Activated CD4-positive, alpha-beta T cell treated with anti-CD3 and anti-CD28 coated beads, Interleukin-2, amount 50 U/mL, for 24 hours (primary cell): ENCODE results near the gene MTA3.
"Not testable (repeated sequence)": the region's sequence is repeated elsewhere in the genome, so short reads cannot be mapped to it uniquely, and the experiment has no call there.

Source experiments
- DNase-seq, 2 donors: peaks; one replicate each; pipeline ENCODE4 v3.0.0-alpha.2; 2020; ENCODE audit warnings: low read depth in 1 of 2, low spot score in 1 of 2

The MTA3 gene

DNA sequence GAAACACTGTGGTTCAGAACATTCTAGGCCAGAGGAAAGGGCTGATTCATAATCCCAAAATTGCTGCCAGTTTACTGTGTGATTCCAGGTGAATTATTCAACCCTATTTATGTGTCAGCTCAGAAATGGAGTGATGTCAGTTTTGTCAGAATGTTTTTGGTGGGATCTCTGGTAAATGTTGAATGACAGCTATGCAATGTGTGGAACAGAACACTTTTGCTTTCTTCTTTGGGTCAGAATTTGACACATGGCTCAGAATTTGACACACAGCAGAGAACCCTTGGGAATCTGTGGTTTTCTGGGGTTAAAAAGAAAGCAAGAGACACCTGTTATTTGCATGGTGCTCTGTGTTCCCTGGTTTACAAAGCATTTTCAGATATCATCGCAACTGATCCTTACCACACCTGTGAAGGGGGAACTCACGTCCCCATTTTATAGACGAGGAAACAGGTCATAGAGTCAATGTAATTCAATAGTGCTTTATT lies 1.6 kb upstream of the MTA3 start:
- DNase-seq: no peak

DNA sequence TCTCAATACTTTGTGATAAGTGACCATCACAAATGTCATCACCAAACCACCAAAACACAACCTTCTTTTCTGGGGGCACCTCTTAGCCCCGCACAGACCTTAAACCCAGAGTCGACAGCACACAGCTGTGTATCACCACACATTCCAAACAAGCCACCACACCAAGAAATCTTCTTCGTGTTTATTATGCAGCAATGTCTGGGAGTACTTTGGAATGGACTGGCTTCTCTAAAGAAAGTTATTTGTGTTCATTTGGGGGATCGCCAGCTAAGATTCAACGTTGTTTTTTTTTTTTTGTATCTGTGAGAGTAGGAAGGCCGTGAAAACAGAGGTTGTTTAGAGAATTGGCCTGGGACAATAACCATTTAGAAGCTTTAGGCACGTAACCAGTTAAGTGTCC lies 1.1 kb upstream of the MTA3 start:
- no peak for DNase-seq

DNA sequence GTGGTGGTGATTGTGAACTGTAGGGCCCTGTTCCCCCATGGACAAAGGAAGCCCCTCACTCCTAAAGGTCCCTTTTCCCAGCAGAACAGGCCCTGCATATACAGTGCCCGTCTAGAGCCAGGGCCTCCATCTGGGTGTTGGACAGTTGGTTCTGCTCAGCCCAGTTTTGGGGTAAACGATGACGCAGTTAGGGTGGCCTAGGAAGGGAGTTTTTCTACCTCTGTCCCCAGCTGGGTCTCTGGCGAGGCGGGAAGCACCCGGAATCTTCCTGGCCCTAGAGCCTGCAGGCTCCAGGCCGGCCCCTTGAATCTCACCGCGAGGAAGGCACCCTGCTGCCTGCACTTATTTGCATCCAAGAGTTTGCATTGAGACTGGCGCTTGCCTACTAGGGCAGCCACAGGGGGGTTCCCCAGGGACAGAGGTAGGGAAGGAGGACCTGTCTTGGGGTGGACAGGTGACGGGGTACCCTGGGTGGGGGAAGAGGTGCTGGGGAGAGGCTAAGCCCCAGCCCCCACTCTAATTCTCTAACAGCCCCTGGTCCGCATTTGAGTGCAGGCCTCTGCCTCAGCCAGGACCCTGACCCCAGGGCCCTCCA lies 529 bp upstream of the MTA3 start:
- DNase-seq: no peak

DNA sequence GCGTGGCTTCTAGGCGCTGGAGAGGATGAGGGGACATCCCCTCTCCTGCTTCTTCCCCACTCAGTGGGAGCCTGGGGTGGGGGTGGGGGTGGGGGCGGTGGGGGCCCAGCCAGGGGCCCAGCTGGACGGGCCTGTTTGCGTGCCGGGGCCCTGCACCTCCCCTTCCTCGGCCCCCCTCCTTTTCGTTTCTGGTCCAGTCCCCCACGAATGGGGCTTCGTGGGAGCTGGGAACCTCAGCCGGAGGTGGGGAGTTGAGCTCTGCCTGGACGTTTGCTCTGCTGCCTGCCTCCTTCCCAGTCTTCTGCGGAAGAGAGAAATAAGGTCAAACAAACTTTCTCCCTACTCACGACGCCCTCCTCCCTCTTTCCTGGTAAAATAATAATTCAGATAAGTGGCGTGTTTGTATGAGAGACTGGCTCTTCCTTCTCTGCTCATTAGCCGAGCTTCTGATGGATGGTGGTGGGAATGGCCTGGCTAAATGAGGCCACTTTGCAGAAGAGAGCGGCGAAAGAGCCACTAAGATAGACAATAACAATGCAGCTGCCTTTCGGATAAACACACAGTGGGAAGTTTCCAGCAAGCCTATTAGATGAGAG lies 782 bp downstream of the MTA3 start:
- DNase-seq: no peak

DNA sequence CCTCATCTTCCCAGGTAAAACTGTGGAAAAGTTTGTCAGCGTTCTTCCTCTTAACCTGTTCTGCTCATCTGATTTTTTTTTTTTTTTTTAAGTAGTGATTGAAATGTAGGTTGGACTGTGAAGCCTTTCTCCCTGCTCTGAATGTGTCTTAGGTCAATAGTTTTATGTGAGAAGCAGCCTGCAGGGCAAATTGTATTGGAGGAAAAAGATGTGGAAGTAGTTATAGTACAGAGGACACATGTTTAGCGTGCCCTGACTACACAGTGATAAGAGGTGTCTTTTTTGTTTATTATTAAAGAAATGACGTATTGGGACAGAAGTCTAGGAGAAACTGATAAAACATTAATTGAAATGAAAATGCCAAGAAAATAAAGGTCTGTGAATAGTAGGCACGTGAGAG lies 1.5 kb downstream of the MTA3 start:
- DNase-seq: no peak

DNA sequence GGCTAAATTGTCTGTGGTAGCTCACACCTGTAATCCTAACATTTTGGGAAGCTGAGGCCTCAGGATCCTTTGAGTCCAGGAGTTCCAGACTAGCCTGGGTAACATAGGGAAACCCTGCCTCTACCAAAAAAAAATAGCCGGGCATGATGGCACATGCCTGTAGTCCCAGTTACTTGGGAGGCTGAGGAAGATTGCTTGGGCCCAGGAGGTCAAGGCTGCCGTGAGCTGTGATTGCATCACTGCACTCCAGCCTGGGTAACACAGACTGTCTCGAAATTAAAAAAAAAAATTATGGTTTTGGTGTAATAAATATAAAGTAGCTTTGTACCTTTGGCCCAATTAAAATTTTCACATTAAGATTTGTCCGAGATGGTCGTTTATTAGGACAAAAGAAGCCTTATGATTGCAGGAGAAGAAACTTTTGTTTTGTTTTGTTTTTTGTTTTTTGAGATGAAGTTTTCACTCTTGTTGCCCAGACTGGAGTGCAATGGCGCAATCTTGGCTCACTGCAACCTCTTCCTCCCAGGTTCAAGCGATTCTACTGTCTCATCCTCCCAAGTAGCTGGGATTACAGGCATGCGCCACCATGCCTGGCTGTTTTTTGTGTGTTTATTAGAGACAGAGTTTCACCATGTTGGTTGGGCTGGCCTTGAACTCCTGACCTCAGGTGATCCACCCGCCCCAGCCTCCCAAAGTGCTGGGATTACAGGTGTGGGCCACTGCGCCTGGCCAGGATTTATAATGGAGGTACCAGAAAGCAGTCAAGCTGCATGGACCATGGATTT lies 4.1 kb downstream of the MTA3 start:
- no peak for DNase-seq

DNA sequence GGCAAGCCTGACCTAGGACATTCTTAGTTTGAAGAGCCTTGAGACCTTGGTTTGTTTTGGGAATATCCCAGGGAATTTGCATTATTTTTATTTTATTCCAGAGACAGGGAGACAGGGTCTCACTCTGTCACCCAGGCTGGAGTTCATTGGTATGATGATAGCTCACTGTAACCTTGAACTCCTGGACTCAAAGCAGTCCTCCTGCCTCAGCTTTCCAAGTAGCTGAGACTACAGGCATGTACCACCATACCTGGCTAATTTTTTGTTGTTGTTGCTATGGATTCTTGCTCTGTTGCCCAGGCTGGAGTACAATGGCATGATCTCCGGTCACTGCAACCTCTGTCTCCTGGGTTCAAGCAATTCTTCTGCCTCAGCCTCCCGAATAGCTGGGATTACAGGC lies 4.8 kb downstream of the MTA3 start:
- no peak for DNase-seq

DNA sequence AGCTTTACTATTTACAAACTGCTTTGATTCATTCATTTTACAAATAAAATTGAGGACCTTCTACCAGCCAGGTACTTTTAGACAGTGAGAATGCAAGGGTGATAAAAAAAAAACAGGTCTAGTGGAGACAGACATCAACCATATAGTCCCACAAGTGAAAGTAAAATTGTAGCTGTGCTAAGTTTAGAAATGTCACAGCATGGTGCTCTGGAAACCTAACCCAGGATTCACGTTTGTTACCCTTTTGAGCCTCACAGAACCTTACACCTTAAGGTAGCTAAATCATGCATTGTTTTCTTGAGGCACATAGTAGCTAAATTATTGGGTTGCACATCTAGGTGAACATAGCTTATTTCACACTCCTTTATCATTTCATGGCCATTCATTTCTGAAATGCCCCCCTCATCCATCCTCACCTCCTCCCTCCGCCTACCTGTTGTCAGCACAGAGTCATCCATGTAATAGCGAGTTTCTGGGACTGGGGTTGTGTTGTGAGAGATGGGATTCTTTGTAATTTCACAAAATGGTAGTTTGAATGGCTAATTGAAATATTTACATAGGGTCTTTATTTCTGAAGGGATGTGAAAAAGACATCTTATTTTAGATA lies 7.1 kb downstream of the MTA3 start:
- DNase-seq: no peak

DNA sequence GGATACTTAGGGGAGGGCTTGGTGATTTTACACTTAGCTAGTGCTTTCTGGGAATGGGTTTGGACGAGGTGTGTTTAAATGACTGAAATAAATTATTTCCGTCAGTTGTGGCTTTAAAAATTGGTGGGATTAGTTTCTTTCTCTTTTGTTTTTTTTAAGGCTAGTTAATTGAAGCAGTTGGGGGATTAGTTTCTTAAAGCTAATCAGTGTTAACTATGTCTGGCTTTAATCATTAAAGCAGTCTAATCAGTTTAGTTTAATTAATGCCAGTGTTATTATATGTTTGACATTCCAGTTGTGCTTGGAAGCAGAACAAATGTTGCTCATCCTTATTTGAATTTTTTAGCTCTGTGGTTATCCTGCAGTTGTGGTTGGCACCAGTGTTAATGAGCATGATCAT lies 10.2 kb downstream of the MTA3 start:
- no peak for DNase-seq

DNA sequence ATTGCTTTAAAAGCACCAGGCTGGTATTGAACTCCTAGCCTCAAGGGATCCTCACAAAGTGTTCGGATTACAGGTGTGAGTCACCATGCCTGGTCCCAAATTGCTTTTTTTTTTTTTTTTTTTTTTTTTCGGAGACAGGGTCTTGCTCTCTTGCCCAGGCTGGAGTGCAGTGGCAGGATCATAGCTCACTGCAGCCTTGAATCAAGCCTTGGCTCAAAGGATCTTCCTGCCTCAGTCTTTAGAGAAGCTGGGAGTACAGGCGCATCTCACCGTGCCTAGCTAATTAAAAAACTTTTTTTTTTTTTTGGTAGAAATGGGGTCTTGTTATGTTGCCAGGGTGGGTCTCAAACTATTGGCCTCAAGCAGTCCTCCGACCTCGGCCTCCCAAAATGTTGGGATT lies 12.8 kb downstream of the MTA3 start:
- DNase-seq: no peak

DNA sequence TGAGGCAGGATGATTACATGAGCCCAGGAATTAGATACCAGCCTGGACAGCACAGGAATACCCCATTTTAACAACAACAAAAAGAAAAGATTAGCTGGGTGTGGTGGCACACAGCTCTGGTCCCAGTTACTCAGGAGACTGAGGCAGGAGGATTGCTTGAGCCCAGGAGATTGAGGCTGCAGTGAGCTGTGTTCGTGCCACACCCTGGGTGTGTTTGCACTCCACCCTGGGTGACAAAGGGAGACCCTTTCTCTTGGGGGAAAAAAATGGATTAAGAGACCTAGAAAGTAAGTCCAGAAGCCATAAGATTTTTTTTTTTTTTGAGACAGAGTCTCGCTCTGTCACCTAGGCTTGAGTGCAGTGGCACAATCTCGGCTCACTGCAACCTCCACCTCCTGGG lies 16.2 kb downstream of the MTA3 start:
- not testable (repeated sequence) for DNase-seq

DNA sequence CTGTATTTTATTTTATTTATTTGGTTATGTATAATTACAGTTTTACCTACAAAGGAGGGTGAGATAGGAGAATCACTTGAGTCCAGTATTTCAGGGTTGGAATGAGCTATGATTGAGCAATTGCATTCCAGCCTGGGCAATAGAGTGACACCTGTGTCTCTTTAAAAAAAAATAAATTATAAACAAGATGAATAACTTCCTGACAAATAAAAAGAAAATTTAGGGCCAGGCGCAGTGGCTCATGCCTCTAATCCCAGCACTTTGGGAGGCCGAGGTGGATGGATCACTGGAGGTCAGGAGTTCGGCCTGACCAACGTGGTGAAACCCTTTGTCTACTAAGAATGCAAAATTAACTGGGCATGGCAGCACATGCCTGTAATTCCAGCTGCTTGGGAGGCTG lies 17.3 kb downstream of the MTA3 start:
- no peak for DNase-seq

DNA sequence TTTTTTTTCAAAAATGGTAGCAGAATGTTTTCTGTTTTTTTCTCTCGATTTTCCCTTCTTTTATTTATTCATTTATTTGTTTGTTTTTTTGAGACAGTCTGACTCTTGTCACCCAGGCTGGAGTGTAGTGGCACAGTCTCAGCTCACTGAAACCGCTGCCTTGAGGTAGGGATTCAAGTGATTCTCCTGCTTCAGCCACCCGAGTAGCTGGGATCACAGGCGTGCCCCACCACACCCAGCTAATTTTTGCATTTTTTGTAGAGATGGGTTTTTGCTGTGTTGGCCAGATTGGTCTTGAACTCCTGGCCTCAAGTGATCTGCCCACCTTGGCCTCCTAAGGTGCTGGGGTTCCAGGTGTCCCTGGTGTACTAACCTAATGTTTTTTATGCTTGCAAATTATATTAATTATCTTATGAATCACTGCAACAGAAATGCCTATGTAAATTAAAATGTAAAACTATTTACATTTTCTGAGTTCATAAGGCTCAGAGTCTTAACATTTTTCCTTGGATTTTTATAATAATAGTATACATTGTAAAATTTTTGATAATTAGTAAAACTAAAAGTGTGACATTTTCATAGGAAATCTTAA lies 19.2 kb downstream of the MTA3 start:
- DNase-seq: no peak

DNA sequence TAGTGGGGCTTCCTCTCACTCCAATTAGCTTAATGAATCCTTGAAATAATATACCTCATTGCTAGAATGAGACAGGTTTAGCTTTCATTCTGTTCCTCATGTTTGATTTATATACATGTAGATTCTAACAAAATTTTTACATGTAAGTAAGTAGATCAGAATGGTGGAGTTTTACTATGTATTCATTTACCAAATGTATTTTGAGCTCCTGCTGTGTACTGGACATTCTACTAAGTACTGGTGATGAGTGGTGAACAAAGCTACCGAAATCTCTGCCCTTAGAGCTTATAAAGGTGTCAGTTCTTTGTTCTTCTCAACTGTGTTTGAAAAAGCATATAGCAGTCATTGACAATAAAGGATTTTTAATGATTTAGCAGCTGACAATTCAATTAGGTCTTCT lies 19.7 kb downstream of the MTA3 start:
- no peak for DNase-seq

DNA sequence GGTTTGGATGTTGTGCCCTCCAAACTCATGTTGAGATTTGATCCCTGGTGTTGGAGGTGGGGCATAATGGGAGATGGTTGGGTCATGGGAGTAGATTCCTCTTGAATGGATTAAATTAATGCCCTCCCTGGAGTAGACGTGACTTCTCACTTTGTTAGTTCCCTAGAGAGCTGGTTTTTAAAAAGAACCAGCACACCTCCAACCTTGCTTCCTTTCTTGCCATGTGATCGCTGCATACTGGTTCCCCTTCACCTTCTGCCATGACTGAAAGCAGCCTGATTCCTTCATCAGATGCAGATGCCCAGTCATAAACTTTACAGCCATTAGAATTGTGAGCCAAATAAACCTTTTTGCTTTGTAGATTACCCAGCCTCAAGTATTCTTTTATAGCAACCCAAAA lies 21.7 kb downstream of the MTA3 start:
- no peak for DNase-seq

DNA sequence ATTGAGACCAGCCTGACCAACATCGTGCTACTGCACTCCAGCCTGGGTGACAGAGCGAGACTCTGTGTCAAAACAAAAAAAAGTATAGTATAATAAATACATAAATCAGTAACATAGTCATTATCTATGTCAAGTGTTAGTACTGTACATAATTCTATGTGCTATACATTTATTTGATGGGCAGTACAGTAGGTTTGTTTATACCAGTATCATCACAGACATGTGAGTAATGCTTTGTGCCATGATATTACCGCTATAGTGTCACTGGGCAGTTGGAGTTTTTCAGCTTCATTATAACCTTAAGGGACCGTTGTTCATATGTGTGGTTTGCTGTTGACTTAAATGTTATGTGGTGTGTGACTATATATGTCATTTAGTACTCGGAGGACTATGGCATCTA lies 24.9 kb downstream of the MTA3 start:
- DNase-seq: no peak

DNA sequence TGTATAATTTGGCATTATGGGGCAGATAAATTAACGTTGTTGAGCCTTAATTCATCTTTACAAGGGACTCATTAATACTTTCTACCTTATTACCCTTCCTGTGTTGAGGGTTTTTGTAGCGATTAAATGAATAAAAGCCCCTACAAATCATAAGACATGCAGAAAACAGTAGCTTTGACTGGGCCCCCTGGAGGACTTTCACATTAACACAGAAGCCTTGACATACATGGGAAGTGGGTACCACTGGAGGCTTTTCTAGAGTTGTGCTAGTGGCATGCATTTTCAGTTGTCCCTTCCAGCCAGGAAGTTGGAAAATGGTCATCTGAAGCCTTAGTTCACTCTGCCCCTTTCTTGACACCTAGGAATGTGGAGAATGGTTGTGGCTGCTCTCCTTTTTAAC lies 30.2 kb downstream of the MTA3 start:
- no peak for DNase-seq

DNA sequence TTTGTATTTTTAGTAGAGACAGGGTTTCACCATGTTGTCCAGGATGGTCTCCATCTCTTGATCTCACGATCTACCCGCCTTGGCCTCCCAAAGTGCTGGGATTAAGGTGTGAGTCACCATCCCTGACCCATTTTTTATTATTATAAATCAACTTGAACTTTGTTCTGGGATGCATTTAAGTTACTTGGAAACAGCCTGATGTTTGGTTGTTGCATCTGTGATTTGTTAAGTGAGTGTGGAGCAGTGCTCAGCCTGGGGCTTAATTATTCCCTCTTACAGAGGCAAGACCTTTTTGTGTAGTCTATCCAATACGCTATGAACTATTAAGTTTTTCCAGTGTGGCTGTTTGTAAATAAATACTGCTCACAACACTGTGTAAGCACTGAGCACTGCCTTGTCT lies 32.6 kb downstream of the MTA3 start:
- no peak for DNase-seq

DNA sequence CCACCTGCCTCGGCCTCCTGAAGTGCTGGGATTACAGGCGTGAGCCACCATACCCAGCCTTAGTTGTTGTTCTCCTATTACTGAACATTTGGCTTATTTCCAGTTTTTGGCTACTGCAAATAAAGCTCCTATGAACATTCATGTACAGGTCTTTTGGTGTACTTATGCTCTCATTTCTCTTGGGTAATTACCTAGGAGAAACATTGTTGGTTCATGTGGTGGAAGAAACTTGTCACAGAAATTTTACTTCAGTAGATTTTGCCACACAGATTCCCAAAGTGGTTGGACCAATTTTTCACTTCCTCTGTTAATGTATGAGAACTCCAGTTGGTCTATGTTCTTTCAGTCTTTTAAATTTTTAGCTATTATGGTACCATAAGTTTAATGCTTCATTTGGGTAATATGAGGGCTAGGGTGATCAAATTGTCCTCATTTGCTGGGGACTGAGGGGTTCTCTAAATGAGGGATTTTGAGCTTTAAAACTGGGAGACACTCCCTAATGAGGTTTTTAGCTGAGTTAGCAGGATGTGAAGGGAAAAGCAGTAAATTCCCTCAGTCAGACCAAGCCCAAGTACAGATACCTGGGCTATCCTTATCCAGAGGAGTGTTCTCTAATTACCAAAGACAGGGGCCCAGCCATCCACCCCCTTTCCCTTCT lies 33.9 kb downstream of the MTA3 start:
- DNase-seq: no peak

DNA sequence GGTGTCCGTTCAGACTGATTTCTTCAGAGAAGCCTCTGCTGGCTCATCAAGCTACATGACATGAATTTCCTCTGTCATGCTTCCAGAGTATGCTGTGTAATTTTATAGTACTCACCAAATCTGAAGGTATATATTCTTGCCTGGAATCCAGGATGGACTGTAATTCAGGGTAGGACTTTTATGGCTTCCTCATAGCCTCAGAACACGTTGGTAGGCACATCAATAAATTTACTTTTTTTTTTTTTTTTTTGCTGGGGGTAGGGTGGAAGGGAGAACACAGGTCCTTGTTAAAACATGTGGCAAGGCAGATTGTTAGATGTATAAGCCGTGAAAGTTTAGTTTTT lies 34.4 kb downstream of the MTA3 start:
- no peak for DNase-seq

DNA sequence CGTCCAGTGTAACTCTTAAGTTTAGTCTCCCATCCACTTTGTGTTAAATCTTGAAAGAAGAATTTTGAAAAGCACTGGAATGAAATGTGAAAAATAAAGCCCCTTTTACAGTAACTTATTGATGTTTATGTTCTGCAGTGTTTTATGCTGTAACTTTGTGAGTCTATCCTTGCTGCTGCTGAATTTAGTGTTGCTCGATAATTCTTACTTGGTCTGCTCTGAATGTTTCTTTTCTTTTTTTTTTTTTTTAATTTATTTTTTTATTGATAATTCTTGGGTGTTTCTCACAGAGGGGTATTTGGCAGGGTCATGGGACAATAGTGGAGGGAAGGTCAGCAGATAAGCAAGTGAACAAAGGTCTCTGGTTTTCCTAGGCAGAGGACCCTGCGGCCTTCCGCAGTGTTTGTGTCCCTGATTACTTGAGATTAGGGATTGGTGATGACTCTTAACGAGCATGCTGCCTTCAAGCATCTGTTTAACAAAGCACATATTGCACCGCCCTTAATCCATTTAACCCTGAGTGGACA lies 36.0 kb downstream of the MTA3 start:
- DNase-seq: not testable (repeated sequence)
